ENCODE measurements around the gene ROPN1.
"Not testable (repeated sequence)": the region's sequence is repeated elsewhere in the genome, so short reads cannot be mapped to it uniquely, and the experiment has no call there.

ROPN1 gene

DNA sequence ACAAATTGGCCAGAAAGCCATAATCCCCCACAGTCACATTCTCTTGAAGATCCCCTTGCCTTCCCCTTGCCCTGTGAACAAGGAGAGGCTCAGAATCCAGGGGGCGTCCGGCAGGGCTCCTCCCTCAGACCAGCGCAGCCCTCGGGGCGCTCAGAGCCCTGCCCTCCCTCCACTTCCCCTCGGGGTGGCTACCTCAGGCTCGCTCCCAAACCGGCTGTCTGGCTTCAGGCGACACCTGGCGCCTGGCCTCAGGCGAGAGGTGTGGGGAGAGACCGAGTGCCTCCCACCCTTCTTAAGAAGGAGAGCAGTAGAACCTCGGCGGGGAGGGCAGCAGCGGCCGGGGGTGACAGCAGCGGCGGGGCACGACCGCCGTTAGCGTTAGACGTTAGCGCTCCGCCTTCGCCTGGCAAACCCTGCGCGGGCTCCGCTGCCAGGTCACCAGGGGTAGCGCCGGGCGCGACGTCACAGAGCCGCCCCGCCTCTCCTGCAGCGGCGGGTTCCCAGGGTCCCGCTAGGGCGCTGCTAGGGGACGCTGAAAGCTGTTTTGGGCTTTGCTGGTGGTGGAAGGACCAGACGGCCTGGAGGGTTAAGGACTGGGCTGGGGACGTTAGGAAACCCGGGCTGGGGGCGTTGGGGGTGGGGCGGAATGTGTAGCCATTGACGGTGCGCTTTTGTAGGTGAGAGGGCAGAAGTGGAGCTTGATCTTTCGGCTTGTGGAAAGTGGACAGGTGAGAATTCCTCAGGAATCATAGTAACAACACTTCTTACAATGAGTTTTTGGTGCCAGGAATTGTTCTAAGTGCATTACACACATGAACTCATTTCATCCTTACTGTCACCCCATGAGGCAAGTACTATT is at the start of gene ROPN1:
ROPN1 (minus strand) TSS at position 395 of the 859 bp plus-strand sequence. CDS start 11,643 bp downstream, outside the sequence.
- not testable (repeated sequence) for DNase-seq

DNA sequence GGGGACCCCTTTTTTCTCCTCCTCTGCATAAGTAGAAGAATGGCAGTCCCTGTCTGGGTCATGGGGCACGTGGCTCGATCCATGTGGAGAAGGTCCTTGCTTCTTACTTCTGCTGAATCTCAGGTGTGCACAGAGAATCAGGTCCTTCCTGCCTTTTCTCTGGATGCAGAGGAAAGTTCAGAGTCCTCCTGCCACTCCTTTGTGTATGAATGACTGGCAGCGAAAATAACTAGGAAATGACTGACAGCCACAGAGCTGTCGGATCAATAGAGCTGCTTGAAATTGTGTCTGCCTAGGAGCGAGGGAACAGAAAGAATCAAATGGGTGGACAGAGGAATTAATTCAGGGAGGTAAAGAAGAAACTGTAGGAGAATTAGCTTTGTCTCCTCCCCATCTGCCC is 49.6 kb upstream of the ROPN1 start:
- DNase-seq = no peak

DNA sequence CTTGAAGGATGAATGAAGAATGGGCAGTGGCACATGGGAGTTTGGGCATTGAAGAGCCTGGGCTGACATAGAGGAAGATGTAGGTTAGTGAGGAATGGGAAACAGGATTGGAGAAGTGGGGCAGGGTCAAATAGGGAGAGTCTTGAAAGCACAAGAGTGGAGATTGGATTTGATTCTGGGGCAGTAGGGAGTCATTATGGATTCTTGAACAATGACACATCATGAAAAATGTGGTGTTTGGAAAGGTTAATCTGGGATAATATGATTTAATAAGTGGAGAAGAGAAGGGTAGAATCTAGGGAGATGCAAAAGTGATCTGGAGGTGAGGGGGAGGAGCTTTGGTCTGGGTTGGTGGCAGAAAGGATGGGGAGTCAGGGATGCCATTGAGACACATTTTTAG is 45.4 kb upstream of the ROPN1 start:
- no peak for DNase-seq

DNA sequence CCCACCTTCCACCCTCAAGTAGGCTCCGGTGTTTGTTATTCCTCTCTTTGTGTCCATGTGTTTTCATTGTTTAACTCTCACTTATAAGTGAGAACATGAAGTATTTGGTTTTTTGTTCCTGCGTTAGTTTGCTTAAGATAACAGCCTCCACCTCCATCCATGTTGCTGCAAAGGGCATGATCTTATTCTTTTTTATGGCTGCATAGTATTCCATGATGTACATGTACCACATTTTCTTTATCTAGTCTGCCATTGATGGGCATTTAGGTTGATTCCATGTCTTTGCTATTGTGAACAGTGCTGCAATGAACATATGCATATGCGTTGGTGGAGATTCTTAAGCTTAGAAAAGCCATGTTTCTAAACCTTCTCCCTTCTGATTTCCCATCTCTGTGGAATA is 44.3 kb upstream of the ROPN1 start:
- not testable (repeated sequence) for DNase-seq

DNA sequence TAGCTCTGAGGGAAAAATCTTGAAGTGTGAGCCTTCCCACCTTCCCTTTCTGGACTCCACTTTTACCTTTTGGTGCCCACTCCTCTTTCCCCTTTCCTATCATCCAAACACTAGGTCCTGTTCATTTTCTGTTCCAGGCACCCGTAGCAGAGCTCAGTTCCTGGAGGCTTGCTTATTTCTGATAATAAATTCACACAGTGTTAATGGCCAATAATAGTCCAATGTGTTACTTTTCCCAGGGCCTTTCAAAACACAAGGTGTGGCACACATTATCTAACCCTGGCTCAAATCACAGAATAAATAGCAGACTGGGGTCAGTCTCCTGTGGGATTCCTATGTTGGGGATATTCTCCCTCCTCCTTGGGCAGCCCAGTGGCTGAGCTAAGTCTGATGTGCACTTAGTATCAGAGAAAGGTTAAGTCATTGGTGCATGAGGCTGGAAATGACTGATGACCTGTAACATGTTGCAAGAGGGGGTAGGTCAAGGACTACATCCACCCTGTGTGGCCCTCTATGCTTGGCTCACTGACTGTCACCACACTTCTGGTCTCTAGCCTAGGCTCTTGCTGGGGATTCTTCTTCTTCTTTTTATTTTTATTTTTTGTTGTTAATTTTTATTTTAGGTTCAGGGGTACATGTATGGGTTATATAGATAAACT is 43.7 kb upstream of the ROPN1 start:
- no peak for DNase-seq

DNA sequence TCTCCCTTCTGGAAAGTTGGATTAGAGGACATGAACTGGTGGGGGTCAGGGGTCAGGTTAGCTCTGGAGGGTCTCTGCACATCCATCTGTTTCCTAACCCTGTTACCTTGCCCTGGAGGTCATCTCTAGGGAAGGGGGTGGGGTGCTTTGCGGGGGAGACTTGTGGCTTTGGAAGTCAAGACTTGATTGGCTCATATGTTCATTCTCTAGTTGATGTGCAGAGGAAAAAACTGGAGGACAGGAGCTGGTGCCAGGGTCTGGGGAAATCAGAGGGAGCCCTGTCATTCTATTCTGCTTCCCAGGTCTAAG is 42.9 kb upstream of the ROPN1 start:
- no peak for DNase-seq

DNA sequence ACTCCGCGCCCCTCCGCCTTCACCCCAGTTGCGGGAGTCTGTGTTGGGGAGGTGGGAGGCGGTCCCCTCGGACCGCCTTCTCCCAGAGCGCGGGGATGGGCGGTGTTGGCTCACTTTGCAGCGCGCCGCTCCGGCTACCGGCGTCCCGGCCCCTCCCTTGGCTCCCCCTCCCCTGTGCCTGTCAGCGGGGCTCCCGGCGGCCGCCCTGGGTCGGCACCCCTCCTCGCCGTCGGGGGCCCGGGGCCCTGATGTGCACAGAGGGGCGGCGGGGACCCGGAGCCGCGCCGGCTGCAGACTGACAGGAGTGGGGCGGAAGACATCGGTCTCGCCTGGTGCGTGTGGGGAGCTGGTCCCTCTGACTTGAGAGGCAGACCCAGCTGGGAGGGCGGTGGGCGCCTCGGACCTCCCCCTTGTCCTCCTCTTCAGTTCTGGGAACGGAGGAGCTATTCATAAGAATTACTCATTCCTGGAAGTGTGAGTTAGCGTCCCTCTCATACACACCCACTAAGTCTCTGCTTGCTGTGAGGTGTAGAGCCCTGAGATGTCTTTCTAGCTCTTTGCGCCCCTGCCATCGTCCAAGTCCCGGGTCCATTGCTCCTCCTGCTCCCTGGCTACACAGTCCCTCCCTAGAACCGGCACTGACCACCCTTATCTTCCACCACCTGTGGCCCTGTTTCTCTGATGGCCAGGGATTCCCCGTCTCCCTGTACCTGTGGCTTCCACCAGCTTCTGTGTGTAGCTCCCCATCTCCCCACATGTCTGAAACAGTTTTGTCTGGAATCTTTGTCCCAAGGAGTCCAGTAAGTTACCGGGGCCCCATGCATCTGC is 42.3 kb upstream of the ROPN1 start:
- no peak for DNase-seq

DNA sequence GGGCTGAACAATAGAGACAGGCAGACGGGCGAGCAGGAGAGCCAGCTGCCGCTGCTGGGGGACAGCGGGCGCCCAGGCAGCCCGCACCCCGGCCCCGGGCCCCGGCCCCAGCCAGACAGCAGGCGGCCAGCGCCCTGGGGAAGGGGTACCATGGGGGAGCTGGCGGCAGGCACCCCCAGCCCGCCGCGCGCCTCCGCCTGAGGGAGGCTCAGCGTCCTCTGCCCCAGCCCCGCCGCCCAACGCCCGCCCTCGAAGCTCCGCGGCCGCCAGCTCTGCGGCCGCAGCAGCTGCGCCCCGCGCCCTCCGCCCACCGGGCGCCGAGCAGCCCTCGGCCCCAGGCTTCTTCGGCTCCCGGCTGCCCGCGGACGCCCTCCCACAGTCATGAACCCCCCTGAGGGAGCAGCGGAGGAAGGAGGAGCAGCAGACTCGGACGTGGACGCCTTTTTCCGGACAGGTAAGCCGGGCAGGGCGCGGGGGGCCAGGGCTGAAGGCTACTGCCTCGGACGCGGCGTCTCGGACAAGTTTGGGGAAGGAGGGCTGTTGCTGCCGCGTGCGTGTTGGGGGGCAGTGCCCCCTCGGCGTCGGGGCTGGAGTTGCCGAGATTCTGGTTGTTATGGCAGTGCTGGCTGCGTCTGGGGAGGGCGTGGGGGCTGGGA is 41.6 kb upstream of the ROPN1 start, which contains the start of gene KALRN:
KALRN (plus strand) TSS at position 10 of the 656 bp plus-strand sequence.
- no peak for DNase-seq

DNA sequence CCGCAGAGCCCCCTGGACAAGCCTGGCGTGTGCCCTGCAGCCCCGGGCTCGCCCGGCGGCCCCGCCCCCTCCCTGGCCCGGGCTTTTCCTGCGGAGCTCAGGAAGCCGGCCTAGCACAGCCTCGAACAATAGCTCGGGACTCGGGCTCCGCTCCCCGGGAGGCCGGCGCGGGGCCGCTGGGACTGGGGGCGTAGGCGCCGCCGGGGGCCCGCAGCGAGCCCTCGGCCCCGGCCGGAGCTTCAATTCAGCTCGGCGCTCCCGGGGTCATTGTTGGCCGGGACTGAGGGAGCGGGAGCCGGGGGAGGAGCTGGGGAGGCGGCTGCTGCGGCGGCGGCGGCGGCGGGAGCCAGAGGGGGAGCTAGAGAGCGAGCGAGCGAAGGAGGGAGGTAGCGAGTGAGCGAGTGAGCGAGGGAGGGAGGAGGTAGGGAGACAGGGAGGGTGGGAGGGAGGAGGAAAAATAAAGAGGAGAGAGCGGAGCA is 41.0 kb upstream of the ROPN1 start:
- peak; percentile 51 for DNase-seq

DNA sequence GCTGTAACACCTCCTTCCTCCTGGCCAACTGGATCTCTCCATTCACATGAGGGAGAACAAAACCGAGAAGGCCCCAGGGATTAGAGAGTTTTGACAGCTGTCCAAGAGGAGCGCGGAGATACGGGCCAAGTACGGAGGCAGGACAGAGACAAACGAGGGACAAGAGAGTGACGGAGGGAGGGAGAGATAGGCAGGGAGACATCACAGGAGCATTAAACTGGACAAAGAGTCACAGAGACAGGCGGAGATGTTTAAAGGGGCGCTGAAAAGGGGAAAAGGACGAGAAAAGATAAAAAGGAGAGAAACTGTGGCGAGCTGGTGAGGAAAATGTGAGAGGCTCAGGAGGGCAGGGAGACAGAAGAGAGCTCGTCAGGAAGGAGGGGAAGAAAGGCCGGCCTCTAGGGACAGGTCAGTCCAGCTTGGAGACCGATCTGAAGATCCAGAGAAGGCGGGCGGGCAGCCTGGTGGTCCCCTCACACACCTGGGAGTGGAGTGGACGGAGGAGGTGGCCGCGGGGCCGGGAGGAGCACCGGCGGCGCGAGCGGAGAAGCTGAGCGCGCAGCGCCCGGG is 40.5 kb upstream of the ROPN1 start:
- DNase-seq = no peak

DNA sequence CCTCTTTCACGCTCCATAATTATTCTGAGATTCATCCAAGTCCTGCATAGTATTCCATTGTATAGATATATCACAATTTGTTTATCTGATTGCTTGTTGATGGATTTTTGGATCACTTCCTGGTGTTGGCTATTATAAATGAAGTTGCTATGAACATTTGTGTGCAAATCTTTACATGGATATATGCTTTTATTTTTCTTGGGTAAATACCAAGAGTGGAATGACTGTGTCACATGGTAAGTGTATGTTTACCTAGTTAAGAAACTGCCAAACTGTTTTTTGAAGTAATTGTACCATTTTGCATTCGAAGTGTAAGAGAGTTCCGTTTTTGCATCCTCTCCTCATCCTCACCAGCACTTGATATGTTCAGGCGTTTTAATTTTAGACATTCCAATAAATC is 34.6 kb upstream of the ROPN1 start:
- DNase-seq = no peak

DNA sequence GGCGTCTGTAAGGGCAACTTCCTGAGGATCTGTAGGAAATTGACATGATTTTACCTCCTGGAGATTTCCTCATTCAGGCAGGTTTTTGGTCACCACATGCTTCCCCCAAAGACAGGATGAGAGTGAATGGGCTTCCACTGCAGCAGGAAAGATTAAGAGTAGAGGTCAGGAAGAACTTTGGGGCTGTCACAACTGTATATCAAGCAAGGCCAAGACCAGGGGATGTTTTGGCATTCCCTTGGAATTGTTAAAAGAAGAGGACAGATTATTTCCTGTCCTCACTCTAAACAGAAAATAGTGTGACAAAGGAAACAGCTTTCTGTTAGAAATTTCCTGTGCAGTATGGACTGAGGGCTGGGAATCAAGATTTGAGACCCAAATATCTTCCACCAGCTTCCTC is 31.6 kb upstream of the ROPN1 start:
- not testable (repeated sequence) for DNase-seq

DNA sequence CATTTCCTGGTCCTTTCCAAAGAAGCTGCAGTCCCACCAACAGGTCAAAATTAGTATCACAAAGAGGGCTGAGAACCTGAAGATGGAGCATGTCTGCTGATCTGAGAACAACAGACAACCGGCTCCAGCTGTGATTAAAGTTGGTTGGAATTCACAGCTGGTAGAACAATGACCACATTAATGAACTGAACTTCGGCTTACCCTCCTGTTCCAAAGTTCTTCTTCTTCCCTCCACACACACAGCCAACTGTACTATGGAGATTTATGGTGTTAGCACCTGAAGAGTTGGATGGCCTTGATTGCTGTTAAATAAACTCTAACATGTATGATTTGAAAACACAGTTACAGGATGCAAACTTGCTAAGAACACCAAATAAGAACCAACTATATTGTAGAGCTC is 27.4 kb upstream of the ROPN1 start:
- no peak for DNase-seq

DNA sequence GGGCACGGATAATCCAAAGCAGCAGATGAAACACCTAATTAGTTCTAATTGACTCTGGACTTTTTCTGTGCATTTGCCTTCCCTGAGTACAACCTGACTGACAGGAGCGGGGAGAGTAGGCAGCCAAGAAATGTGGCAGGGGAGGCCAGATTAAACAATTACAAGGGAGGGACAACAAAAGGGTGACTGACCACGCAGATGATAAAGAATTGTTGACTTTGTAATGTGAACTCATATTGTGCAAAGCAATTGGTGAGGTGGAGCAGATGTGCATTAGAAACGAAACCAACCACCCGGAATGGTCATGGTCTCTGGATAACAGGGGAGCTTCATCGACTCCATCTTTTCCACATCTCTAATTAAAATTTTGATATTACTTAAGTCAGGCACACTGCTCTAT is 25.6 kb upstream of the ROPN1 start:
- DNase-seq = not testable (repeated sequence)

DNA sequence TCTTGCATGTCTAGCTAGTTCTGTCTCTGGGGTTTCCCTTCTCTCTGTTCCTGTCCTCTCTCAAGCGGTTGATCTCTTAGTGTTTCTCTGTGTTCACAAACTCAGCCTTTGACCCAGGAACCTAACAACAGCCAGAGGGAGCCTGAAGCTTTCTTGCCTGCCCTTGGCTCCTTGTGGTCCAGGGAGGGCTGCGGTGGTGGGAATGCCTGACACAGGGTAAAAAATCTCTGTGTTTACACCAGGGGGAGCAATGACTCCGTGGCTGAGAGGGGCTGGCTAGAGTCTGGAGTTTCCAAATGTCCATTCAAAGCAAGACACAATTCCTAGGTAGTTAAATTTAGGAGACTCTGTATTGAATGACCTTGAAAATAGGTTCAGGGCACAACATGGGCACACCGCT is 24.6 kb upstream of the ROPN1 start:
- not testable (repeated sequence) for DNase-seq

DNA sequence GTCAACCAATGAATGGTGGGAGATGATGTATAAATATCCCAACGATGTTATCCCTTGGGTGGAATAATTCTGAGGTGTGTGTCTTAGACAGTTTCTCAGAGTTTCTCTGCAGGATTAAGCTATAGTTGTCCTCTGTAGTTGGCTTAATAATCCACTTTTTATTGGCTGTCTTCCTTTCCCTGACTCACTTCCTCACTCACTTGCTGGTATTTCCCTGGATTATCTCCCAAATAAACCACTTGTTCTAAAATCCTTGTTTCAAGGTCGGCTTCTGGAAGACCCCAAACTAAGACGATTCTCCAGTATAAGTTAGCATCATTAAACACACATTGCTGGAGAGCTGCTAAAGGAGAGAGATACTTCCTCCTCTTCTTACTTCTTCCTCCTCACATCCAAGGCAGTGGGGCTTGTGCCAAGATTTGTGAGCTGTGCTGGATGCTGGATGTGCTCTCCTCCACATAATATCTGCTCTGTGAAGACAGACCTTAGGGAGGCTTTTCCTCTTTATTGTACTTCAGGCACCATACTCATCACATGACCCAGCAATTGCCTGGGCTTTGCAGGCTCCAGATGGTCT is 22.5 kb upstream of the ROPN1 start:
- no peak for DNase-seq

DNA sequence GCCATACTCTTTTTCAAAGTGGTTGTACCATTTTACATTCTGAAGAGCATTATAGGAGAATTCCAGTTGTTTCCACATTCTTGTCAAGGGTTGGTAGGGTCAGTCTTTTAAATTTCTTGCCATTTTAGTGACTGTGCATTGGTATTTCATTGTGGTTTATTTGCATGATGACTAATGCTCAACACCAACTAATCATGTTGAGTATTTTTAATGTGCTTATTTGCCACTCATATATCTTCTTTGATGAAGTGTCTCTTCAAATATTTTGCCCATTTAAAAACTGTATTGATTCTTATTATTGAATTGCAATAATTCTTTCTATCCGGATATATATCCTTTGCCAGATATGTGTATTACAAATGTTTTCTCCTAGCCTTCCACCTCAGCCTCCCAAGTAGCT is 16.4 kb upstream of the ROPN1 start:
- DNase-seq = not testable (repeated sequence)

DNA sequence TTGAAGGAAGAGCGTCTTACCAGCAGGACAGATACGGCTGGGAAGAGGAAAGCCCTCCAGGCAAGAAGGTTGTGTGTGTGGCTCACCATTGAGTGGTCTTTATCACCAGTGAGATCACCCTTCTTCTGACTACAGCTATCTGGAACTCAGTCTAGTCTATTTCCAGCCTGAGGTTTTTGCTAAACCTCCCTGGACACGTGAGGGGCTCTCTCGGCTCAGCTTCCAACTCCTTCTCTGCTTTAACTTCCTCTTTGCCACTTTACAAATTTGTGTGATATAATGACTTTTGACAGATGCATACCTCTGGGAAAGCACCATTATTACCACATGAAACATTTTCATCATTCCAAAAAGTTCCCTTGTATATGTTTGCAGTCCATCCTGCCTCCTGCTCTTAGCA is 15.3 kb upstream of the ROPN1 start:
- DNase-seq = no peak

DNA sequence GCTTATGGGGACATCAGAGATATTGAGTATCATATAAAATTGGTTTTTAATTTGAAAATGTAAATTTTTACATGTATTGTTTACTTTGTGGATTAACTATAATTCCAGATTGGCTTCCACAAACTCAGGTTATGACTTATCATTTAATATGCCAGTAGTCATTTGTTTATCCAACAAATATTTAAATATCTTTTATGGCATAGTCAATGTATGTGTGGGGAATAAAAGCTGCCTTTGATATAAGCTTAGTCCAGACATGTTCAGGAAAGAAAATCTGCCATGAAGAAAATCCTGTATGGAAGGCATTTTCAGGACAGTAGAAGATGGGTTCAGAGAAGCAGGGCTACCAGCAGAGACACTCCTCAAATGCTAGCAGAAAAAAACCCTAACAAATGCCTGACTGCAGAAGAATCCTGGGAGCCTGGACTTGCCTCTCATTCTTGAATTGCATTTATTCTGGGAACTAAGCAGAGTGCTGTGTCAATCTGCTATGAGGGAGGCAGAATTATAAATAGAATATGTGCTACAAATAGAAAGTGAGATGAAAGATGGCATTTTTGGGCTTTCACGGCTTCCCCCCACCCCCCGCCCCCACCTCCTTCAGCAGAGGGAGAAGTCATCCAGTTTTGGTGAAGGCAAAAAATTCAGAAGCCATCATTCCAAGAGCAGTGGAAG is 10.6 kb upstream of the ROPN1 start:
- not testable (repeated sequence) for DNase-seq

DNA sequence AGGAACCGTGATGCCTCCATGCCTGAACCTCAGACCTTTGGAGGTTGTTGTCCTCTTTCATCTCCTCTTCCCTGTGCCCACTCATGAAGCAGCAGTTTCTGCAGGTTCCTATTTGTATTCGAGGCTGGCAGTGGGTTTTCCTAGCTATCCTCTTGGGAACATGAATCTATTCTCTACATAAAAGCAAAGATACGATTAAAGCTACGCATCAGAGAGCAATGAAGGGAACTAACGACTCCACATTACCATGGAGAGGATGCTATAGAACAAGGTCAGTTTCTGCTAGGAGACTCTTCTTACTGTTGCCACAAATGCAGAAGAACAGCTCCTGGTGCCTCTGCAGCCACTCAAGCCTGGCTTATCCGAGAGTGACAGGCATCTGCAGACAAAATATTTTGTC is 9.4 kb upstream of the ROPN1 start:
- not testable (repeated sequence) for DNase-seq

DNA sequence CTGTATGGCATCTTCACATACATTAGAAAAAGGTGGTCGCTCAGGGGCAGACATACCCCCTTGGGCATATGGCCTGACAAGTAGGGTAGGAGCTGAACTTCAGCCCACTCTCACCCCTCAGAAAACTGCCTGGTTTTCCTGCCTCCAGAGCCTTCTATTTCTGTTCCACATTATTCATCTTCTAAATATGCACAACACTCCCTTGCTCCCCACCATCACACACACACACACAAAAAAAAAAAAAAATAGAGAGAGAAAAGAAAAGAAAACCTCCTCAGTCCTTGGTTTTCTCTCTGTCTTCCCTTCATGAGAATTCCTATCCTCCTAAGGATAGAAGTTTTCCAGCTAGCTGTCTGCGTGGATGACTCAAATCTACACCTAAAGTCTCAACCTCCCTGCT is 5.6 kb upstream of the ROPN1 start:
- DNase-seq = no peak

DNA sequence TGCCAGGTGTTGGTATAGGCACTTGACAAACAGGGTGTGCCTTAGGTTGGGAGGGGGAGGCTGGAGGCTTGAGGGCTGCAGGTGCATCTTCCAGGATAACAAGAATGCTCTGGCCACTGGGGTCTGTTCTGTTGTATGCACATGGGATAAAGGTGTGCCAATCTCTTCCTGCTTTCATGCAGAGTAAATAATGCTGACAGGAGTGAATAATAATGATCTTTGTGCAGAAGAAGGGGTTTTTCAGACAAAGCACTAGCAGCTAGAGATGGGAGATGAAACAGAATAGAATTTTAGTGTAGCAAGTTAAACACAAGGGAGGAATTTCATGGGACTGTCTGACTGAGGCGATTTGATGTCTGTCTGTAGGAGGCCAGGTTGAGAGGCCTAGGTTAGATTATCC is 1.9 kb upstream of the ROPN1 start:
- DNase-seq = no peak

All from CD4-positive, alpha-beta T cell treated with Interleukin-10 for 1 hour (primary cell).